ENCODE data around the gene HMCN1. TPM values are rescaled to one million over a fixed set of nuclear protein-coding genes. Genes with fewer than 3 reads are reported as not detected.

Gene HMCN1
- polyA plus RNA-seq, 1 of the 3 experiments (the other 2 are of a cell fraction), result 59.5 TPM

GRCh38 chr1:185774394-185774793 is 40.2 kb downstream of the HMCN1 start:
- ChIA-PET CTCF (interaction anchor here (1.3 kb wide), 1 partner anchor 38 kb away, joined by 5 read pairs; no protein-coding TSS in a partner anchor), POLR2A (no interaction called here)
- TF ChIP-seq POLR2AphosphoS5 (IDR thresholded peaks at IDR 0.05; ENCODE audit: low read depth, low read length) (no peak), USF2 (IDR thresholded peaks at IDR 0.05; ENCODE audit: borderline replicate concordance, low read depth, low read length) (no peak), TAF1 (IDR thresholded peaks at IDR 0.05; ENCODE audit: borderline replicate concordance, low read depth, low read length) (no peak), ZBTB33 (IDR thresholded peaks at IDR 0.05; ENCODE audit: borderline replicate concordance, low read depth) (no peak), USF1 (IDR thresholded peaks at IDR 0.05; ENCODE audit: borderline replicate concordance, low read depth) (no peak), RFX5 (IDR thresholded peaks at IDR 0.05; ENCODE audit: low read length) (no peak)
- 2% methylated on average over 5 of the region's 5 CpGs for WGBS (ENCODE audit: low lambda C conversion rate)
- Histone ChIP-seq H3K9me2 (no peaks in the 10 kb centered on the region), H3K27ac (ENCODE audit: low read depth in 2 of 2, low read length in 1 of 2) (peak overlapping the region; percentile 37 to 50; a peak in 2 of 4 replicates), H3F3A (replicated peaks; ENCODE audit: insufficient read depth) (no peaks in the 10 kb centered on the region), H3K4me2 (no peak overlapping the region), H3K9me3 (no peaks in the 10 kb centered on the region), H3K27me3 (ENCODE audit: insufficient read depth) (no peaks in the 10 kb centered on the region), H3K4me1 (ENCODE audit: control insufficient read depth in 1 of 2, insufficient read depth in 2 of 2, low read depth in 1 of 2, low read length in 1 of 2) (peaks cover 0 to 25% of the 10 kb centered on the region in 2 experiments; a peak in 2 of 4 replicates), H3K36me3 (replicated peaks in 1 of 2; ENCODE audit: control insufficient read depth in 1 of 2, insufficient read depth in 2 of 2, low read length in 1 of 2) (peaks cover 0 to 4% of the 10 kb centered on the region in 2 experiments), H3K79me2 (ENCODE audit: insufficient read depth) (no peaks in the 10 kb centered on the region), H2AFZ (ENCODE audit: low read depth) (no peak overlapping the region), H3K9ac (no peak overlapping the region), H4K20me1 (ENCODE audit: insufficient read depth) (no peaks in the 10 kb centered on the region), H3K4me3 (ENCODE audit: low read depth in 2 of 2, low read length in 1 of 2) (no peak overlapping the region)
- DNase-seq, result no peak

GRCh38 chr1:185775501-185775900 is 41.3 kb downstream of the HMCN1 start:
- no peaks in the 10 kb centered on the region for H3F3A ChIP-seq (replicated peaks; ENCODE audit: insufficient read depth)
- ChIA-PET POLR2A (no interaction called here), CTCF (interaction anchor here (1.3 kb wide), 1 partner anchor 37 kb away, joined by 5 read pairs; no protein-coding TSS in a partner anchor)
- H3K36me3 ChIP-seq (replicated peaks in 1 of 2; ENCODE audit: control insufficient read depth in 1 of 2, insufficient read depth in 2 of 2, low read length in 1 of 2), result peaks cover 0 to 4% of the 10 kb centered on the region in 2 experiments
- no peak overlapping the region for H3K4me3 ChIP-seq (ENCODE audit: low read depth in 2 of 2, low read length in 1 of 2)
- no peak for DNase-seq
- no peak overlapping the region for H3K4me2 ChIP-seq
- H3K79me2 ChIP-seq (ENCODE audit: insufficient read depth), result no peaks in the 10 kb centered on the region
- H3K9ac ChIP-seq, result no peak overlapping the region
- H3K9me3 ChIP-seq, result no peaks in the 10 kb centered on the region
- peaks cover 0 to 23% of the 10 kb centered on the region in 2 experiments; a peak in 2 of 4 replicates for H3K4me1 ChIP-seq (ENCODE audit: control insufficient read depth in 1 of 2, insufficient read depth in 2 of 2, low read depth in 1 of 2, low read length in 1 of 2)
- H2AFZ ChIP-seq (ENCODE audit: low read depth), result no peak overlapping the region
- TF ChIP-seq RXRA (IDR thresholded peaks at IDR 0.05; ENCODE audit: borderline replicate concordance, low read depth) (no peak), TEAD4 (IDR thresholded peaks at IDR 0.05; ENCODE audit: borderline replicate concordance, insufficient read depth) (no peak), REST (IDR thresholded peaks at IDR 0.05; ENCODE audit: low read depth, low read length) (no peak)
- H4K20me1 ChIP-seq (ENCODE audit: insufficient read depth), result no peaks in the 10 kb centered on the region
- no peaks in the 10 kb centered on the region for H3K9me2 ChIP-seq
- peak overlapping the region; percentile 31 to 37; a peak in 2 of 4 replicates for H3K27ac ChIP-seq (ENCODE audit: low read depth in 2 of 2, low read length in 1 of 2)
- no peaks in the 10 kb centered on the region for H3K27me3 ChIP-seq (ENCODE audit: insufficient read depth)
